Large intestine (tissue), 3 donors: ENCODE results near the gene SAE1. TPM values are rescaled to one million over a fixed set of nuclear protein-coding genes. Genes with fewer than 3 reads are reported as not detected.
"Not testable (repeated sequence)": the region's sequence is repeated elsewhere in the genome, so short reads cannot be mapped to it uniquely, and the experiment has no call there.

Experiments used
- DNase-seq, 2 donors: peaks; one replicate each; pipeline versions ENCODE4 v3.0.0 to v3.0.0-alpha.2; 2013
- H3K27ac ChIP-seq: one replicate; pipeline ENCODE4 v1.5.1; 2013; ENCODE audit warnings: low read length
- H3K27me3 ChIP-seq: 2 replicates; pipeline ENCODE4 v1.6.1; 2013; ENCODE audit warnings: low read length; ENCODE audit not compliant: control insufficient read depth, insufficient read depth
- H3K36me3 ChIP-seq: 2 replicates; pipeline ENCODE4 v1.6.1; 2013; ENCODE audit warnings: low read length; ENCODE audit not compliant: control insufficient read depth, insufficient read depth
- H3K4me1 ChIP-seq: one replicate; pipeline ENCODE4 v1.6.1; 2013; ENCODE audit warnings: low read length; ENCODE audit not compliant: control insufficient read depth, insufficient read depth
- H3K4me3 ChIP-seq: one replicate; pipeline ENCODE4 v1.5.1; 2013; ENCODE audit warnings: low read length
- H3K9me3 ChIP-seq: one replicate; pipeline ENCODE4 v1.6.1; 2013; ENCODE audit warnings: mild to moderate bottlenecking, low read depth, low read length, moderate library complexity; ENCODE audit not compliant: control insufficient read depth
- WGBS: methylation state at CpG from one replicate; pipeline ENCODE4 v1.1.5; 2013; ENCODE audit warnings: low lambda C conversion rate; ENCODE audit not compliant: insufficient coverage; 5-methylcytosine and 5-hydroxymethylcytosine counted together
- polyA plus RNA-seq: library from polyadenylated mRNA; unstranded; fragments of 120-200 nt; gene quantifications from one replicate; pipeline ENCODE4 v1.2.1, GENCODE V29; 2013

SAE1 gene
- polyA plus RNA-seq, 1 donor, result 61.0 TPM

DNA sequence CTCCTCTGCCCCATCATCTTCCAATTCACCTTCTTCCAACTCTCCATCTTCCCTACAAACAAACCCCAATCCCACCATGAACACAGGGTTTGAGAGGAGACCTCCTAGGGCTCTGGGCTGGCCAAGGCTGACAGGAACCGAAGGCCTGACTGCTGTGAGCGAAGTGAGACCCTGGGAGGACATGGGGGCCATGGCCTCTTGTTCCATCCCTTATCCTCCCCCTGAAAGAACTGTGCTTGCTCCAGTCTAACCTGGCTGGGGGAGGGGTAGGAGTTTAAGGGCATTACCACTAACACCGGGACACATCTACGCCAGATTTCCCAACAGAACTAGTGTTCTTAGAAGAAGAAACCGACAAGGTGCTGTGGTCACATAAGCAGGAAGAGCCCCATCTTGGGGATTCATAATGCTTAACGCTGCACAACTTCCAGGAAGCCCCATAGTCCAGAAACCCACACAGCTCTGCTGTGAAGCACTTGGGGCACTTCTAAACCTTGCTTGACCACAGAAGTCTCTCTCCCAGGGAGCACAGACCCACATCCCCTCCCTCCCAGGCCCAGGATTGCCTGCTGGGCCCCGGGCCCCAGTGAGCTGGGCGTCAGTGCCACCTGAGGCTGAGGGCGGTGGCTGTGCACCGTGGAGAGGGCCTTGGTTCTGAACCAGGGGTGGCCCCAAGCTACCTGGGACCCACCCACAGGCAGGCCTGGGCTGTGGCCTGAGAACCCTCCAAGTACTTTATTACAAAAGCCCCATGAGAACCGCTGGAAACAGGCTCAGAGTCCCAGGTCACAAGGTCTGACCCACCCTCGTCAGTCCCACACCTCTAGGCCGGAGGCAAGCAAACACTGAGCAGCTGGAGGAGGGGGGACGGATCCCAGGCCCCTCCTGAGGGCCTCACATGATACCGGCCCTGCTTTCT lies 35.8 kb upstream of the SAE1 start:
- no peaks in the 10 kb centered on the region for H3K27me3 ChIP-seq
- H3K9me3 ChIP-seq, result no peaks in the 10 kb centered on the region
- H3K27ac ChIP-seq, result peak overlapping the region; percentile 97
- no CpG with 5 or more reads among the region's 15 CpGs for WGBS
- peaks cover 70% of the 10 kb centered on the region for H3K4me1 ChIP-seq
- no peak overlapping the region for H3K4me3 ChIP-seq
- DNase-seq, result peak; percentile 93 to 97
- H3K36me3 ChIP-seq, result peaks cover 38% of the 10 kb centered on the region

GRCh38 chr19:47095476-47096099 lies 35.0 kb upstream of the SAE1 start:
- Histone ChIP-seq H3K36me3 (peaks cover 30% of the 10 kb centered on the region), H3K4me3 (no peak overlapping the region), H3K4me1 (peaks cover 71% of the 10 kb centered on the region), H3K27ac (peak overlapping the region; percentile 97), H3K27me3 (no peaks in the 10 kb centered on the region), H3K9me3 (no peaks in the 10 kb centered on the region)
- no peak for DNase-seq
- no CpG with 5 or more reads among the region's 9 CpGs for WGBS

- Histone ChIP-seq H3K4me1 (peaks cover 71% of the 10 kb centered on the region), H3K27me3 (no peaks in the 10 kb centered on the region), H3K4me3 (peak overlapping the region; percentile 3), H3K36me3 (peaks cover 24% of the 10 kb centered on the region), H3K9me3 (no peaks in the 10 kb centered on the region), H3K27ac (peak overlapping the region; percentile 97)
- no CpG with 5 or more reads among the region's 12 CpGs for WGBS
- DNase-seq, result peak; percentile 98 to 99
These were observed 34.4 kb upstream of the SAE1 start for GRCh38 chr19:47096100-47096704.

DNA sequence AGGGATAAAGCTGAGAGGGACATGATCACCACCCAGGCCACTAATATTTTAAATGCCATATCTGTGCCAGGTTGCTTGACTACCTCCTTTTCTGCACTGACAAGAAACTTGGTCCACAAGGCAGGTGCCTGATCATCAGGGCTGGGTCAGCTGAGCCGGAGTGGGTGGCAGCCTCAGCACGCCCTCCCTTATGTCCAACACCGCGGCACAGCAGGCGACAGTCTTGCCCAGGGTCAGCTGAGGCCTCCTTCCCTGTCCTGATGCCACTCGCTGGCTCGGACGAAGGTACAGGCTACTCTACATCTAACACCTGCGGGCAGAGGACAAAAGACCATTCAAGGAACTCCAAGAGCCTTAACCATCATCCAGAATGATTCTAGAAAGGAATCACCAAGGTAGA lies 33.9 kb upstream of the SAE1 start:
- H3K4me3 ChIP-seq, result peak overlapping the region; percentile 3
- no peaks in the 10 kb centered on the region for H3K9me3 ChIP-seq
- peaks cover 71% of the 10 kb centered on the region for H3K4me1 ChIP-seq
- WGBS, result no CpG with 5 or more reads among the region's 9 CpGs
- DNase-seq, result no peak
- H3K27me3 ChIP-seq, result no peaks in the 10 kb centered on the region
- H3K27ac ChIP-seq, result peak overlapping the region; percentile 97
- H3K36me3 ChIP-seq, result peaks cover 22% of the 10 kb centered on the region

- no CpG with 5 or more reads among the region's 31 CpGs for WGBS
- Histone ChIP-seq H3K36me3 (peaks cover 13% of the 10 kb centered on the region), H3K27me3 (no peaks in the 10 kb centered on the region), H3K9me3 (no peaks in the 10 kb centered on the region), H3K4me1 (peaks cover 71% of the 10 kb centered on the region), H3K27ac (peak overlapping the region; percentile 97), H3K4me3 (no peak overlapping the region)
- no peak for DNase-seq
These were observed 33.0 kb upstream of the SAE1 start for GRCh38 chr19:47097396-47098201.

- Histone ChIP-seq H3K4me3 (no peak overlapping the region), H3K9me3 (no peaks in the 10 kb centered on the region), H3K4me1 (peaks cover 66% of the 10 kb centered on the region), H3K27ac (peak overlapping the region; percentile 97), H3K36me3 (peaks cover 8% of the 10 kb centered on the region), H3K27me3 (no peaks in the 10 kb centered on the region)
- DNase-seq, result no peak
- WGBS, result no CpG with 5 or more reads among the region's 6 CpGs
These were observed 32.0 kb upstream of the SAE1 start for GRCh38 chr19:47098608-47099007.

- H3K36me3 ChIP-seq, result peaks cover 2% of the 10 kb centered on the region
- peaks cover 56% of the 10 kb centered on the region for H3K4me1 ChIP-seq
- H3K27ac ChIP-seq, result peak overlapping the region; percentile 97
- no peaks in the 10 kb centered on the region for H3K27me3 ChIP-seq
- peak; percentile 40 to 76 for DNase-seq
- WGBS, result 17% methylated on average over 1 of the region's 6 CpGs
- H3K9me3 ChIP-seq, result no peaks in the 10 kb centered on the region
- no peak overlapping the region for H3K4me3 ChIP-seq
These were observed 31.0 kb upstream of the SAE1 start for GRCh38 chr19:47099576-47100050.

GRCh38 chr19:47100290-47100689 lies 30.3 kb upstream of the SAE1 start:
- H3K36me3 ChIP-seq, result peaks cover 6% of the 10 kb centered on the region
- WGBS, result no CpG with 5 or more reads among the region's 5 CpGs
- H3K4me1 ChIP-seq, result peaks cover 49% of the 10 kb centered on the region
- H3K27ac ChIP-seq, result peak overlapping the region; percentile 97
- no peaks in the 10 kb centered on the region for H3K9me3 ChIP-seq
- H3K4me3 ChIP-seq, result no peak overlapping the region
- no peaks in the 10 kb centered on the region for H3K27me3 ChIP-seq
- peak in 1 of 2 donors; percentile 56 for DNase-seq

DNA sequence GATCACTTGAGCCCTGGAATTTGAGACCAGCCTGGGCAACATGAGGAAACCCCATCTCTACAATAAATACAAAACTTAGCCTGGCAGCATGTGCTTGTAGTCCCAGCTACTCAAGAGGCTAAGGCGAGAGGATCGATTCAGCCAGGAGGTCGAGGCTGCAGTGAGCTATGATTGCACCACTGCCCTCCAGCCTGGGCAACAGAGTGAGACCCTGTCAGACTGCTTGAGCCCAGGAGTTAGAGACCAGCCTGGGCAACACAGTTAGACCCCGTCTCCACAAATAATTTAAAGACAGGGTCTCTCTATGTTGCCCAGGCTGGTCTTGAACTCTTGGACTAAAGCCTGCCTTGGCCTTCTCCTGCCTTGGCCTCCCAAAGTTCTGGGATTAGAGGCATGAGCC lies 29.5 kb upstream of the SAE1 start:
- not testable (repeated sequence) for DNase-seq, H3K4me3 ChIP-seq, H3K9me3 ChIP-seq, H3K27me3 ChIP-seq, H3K27ac ChIP-seq
- WGBS, result no CpG with 5 or more reads among the region's 4 CpGs
- peaks cover 10% of the 10 kb centered on the region for H3K36me3 ChIP-seq
- peaks cover 47% of the 10 kb centered on the region for H3K4me1 ChIP-seq
